Heart right ventricle (tissue), 16 donors: ENCODE measurements around the gene UMODL1. TPM values are rescaled to one million over a fixed set of nuclear protein-coding genes. Genes with fewer than 3 reads are reported as not detected.

Experiments used
- ATAC-seq, 8 donors: fragments of 200-7000 bp; cut with Tn5 transposase; one replicate each; pipeline ENCODE4 v1.9.1; 2020; ENCODE audit warnings: mild to moderate bottlenecking in 8 of 8, moderate library complexity in 8 of 8, moderate number of reproducible peaks in 1 of 8
- DNase-seq, 2 donors: peaks; one replicate each; pipeline ENCODE4 v3.0.0-alpha.2; 2020
- H3K27ac ChIP-seq, 10 donors: fragments of 200-600 bp; sonication (generic) in 2 of 10; one replicate each; pipeline versions ENCODE4 v1.5.0 to v1.8.0; 2020 to 2022; ENCODE audit warnings: mild to moderate bottlenecking in 3 of 10
- H3K27me3 ChIP-seq, 7 donors: fragments of 200-600 bp; one replicate each; pipeline ENCODE4 v1.8.0; 2021 to 2022; ENCODE audit warnings: mild to moderate bottlenecking in 2 of 7
- H3K36me3 ChIP-seq, 9 donors: fragments of 200-600 bp; sonication (generic) in 1 of 9; one replicate each; pipeline versions ENCODE4 v1.5.0 to v1.8.0; 2020 to 2022; ENCODE audit warnings: mild to moderate bottlenecking in 2 of 9
- H3K4me1 ChIP-seq, 9 donors: fragments of 200-600 bp; sonication (generic) in 1 of 9; one replicate each; pipeline versions ENCODE4 v1.5.0 to v1.8.0; 2020 to 2022; ENCODE audit warnings: mild to moderate bottlenecking in 4 of 9
- H3K4me3 ChIP-seq, 10 donors: fragments of 200-600 bp; sonication (generic) in 2 of 10; one replicate each; pipeline versions ENCODE4 v1.5.0 to v1.8.0; 2020 to 2022; ENCODE audit warnings: mild to moderate bottlenecking in 7 of 10, moderate library complexity in 2 of 10
- H3K9me3 ChIP-seq, 11 donors: fragments of 200-600 bp in 10 of 11; sonication (generic) in 2 of 11; one replicate each; pipeline versions ENCODE4 v1.5.0 to v1.8.0; 2013 to 2022; ENCODE audit warnings: mild to moderate bottlenecking in 2 of 11, control low read depth in 1 of 11, moderate library complexity in 1 of 11
- WGBS, 2 donors: extraction: QIAGEN DNeasy Blood & Tissue Kit; methylation state at CpG; one replicate each; pipeline ENCODE4 v1.1.7; 2013; ENCODE audit warnings: inconsistent platforms in 1 of 2; 5-methylcytosine and 5-hydroxymethylcytosine counted together
- intact Hi-C, 10 donors: fragments of 100-400 bp; cut with DNase I; formaldehyde crosslinking; loops; one replicate each; pipeline versions ENCODE4 v1.11.1 to v1.14.2; 2022
- polyA plus RNA-seq, 2 donors: library from polyadenylated mRNA; stranded (reverse); fragments of 200-250 nt; gene quantifications; one replicate each; pipeline ENCODE4 v1.2.3, GENCODE V29; 2013
- total RNA-seq, 10 donors: library from RNA; stranded (reverse); fragmentation: NEBNext Ultra II Directional in 3 of 10; extraction: Animal tissue kit (Norgen Biotek cat#: 25700) in 3 of 10; gene quantifications; one replicate each; pipeline versions ENCODE4 v1.2.1 to v1.2.4, GENCODE V29; 2021 to 2023
- TF ChIP-seq, protein P1 (sequence below), 9 donors: fragments of 200-600 bp; sonication (generic) in 2 of 9; IDR thresholded peaks; one replicate each; pipeline versions ENCODE4 v1.5.0 to v1.8.0; 2021 to 2022; ENCODE audit warnings: antibody characterized with exemption in 9 of 9, mild to moderate bottlenecking in 5 of 9, moderate library complexity in 1 of 9
- donor health status: Arrhythmogenic right ventricular cardiomyopathy.
- donor health status: ischemic (EF 13 %, LVEDD 7.1; RV severe dilation, severe dysfunction).
- donor health status: healthy with polysubstance abuse.
- donor health status: DM: no; HTN: yes; CAD: no.
- donor health status: DM: no; HTN: no; CAD: no.
- donor health status: ischemic (EF 25% LVEDD 6.9; RV normal size, moderate dysfunction).
- donor health status: ischemic (EF 25% LVEDD 5.7; RV mildly dilated, moderate dysfunction).
- donor health status: healthy.
- donor health status: DM: yes; HTN: yes; CAD: no.
- donor health status: Ischemic cardiomyopathy.
- donor health status: ischemic (EF 35%, LVEDD 5.7; RV mildly dilated, moderate dysfunction).
- donor health status: nonischemic (EF 11% LVEDD 7.7; RV severe dilation, severe dysfunction).
- donor health status: DM: yes; HTN: yes; CAD: no.
- donor health status: PGD.
- donor health status: ischemic (EF 29% LVEDD 5.4; RV normal size, mild dysfunction).
- donor health status: nonischemic (EF 23%, LVEDD 6.1; RV moderate dilation, normal function).

Gene UMODL1
- total and polyA plus RNA-seq, 12 donors, result 0.13 to 0.31 (median 0.25) TPM; not detected in 9

DNA sequence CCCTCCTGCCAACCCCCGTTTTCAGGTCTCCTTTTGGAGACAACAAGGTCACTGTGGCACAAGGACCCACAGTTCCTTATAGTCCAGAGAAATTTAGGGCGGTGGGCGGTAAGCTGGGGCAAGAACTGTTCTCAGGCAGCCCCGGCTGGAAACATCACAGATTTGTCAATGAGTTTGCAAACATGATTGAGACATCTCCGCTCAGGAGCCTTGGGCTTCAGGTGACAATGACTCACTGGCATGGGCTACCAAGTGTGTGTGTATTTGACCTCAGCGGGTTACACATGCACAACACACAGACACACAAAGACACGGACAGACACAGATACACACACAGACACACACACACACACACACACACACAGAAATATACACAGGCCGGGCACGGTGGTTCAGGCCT lies 89.6 kb downstream of the UMODL1 start:
- ATAC-seq (no peak), DNase-seq (no peak)
- Histone ChIP-seq H3K4me3 (no peak overlapping the region), H3K27me3 (peaks cover 0 to 9% (median 0%) of the 10 kb centered on the region in 7 donors), H3K4me1 (peaks cover 0 to 25% (median 7%) of the 10 kb centered on the region in 9 donors), H3K9me3 (no peaks in the 10 kb centered on the region), H3K27ac (no peak overlapping the region), H3K36me3 (no peaks in the 10 kb centered on the region)
- 96 to 97% methylated on average over 9 of the region's 9 CpGs for WGBS, 2 donors
- intact Hi-C loops, result loop anchor here in 8 of 10 donors (5.0 to 10.0 kb wide), 9 partner anchors 54 to 354 kb away; partner anchors contain the start of genes ABCG1 (in 2 of the 8) and SLC37A1 (in 1 of the 8)
- TF ChIP-seq, protein P1, sequence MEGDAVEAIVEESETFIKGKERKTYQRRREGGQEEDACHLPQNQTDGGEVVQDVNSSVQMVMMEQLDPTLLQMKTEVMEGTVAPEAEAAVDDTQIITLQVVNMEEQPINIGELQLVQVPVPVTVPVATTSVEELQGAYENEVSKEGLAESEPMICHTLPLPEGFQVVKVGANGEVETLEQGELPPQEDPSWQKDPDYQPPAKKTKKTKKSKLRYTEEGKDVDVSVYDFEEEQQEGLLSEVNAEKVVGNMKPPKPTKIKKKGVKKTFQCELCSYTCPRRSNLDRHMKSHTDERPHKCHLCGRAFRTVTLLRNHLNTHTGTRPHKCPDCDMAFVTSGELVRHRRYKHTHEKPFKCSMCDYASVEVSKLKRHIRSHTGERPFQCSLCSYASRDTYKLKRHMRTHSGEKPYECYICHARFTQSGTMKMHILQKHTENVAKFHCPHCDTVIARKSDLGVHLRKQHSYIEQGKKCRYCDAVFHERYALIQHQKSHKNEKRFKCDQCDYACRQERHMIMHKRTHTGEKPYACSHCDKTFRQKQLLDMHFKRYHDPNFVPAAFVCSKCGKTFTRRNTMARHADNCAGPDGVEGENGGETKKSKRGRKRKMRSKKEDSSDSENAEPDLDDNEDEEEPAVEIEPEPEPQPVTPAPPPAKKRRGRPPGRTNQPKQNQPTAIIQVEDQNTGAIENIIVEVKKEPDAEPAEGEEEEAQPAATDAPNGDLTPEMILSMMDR (IDR thresholded peaks at IDR 0.05), result no peak

DNA sequence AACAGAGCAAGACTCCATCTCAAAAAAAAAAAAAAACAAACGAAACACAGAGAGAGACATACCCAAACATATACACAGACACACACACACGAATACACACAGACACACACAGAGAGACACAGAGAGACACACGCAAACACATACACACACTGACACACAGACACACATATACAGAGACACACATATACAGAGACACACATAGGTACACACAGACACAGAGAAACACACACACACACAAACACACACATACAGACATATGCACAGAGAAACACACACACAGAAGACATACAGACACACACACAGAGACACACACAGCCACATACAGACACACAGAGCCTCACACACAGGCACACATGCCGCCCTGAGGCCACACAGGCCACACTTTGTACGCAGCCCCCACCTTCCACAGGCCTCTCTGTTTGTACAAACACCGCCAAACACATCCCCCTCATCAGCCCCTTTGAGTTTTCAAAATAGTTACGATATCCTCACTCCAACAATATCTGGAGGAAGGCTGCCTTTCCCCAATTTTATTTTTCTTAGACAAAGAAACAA lies 90.4 kb downstream of the UMODL1 start:
- TF ChIP-seq, protein P1 (IDR thresholded peaks at IDR 0.05), result no peak
- Histone ChIP-seq H3K9me3 (no peaks in the 10 kb centered on the region), H3K27me3 (peaks cover 0 to 8% (median 0%) of the 10 kb centered on the region in 7 donors), H3K27ac (no peak overlapping the region), H3K4me3 (no peak overlapping the region), H3K4me1 (peaks cover 0 to 25% (median 7%) of the 10 kb centered on the region in 9 donors), H3K36me3 (no peaks in the 10 kb centered on the region)
- intact Hi-C loops, result loop anchor here in 8 of 10 donors (5.0 to 10.0 kb wide), 9 partner anchors 53 to 353 kb away; partner anchors contain the start of genes ABCG1 (in 2 of the 8) and SLC37A1 (in 1 of the 8)
- 70 to 75% methylated on average over 7 of the region's 7 CpGs for WGBS, 2 donors
- ATAC-seq, result no peak
- no peak for DNase-seq

DNA sequence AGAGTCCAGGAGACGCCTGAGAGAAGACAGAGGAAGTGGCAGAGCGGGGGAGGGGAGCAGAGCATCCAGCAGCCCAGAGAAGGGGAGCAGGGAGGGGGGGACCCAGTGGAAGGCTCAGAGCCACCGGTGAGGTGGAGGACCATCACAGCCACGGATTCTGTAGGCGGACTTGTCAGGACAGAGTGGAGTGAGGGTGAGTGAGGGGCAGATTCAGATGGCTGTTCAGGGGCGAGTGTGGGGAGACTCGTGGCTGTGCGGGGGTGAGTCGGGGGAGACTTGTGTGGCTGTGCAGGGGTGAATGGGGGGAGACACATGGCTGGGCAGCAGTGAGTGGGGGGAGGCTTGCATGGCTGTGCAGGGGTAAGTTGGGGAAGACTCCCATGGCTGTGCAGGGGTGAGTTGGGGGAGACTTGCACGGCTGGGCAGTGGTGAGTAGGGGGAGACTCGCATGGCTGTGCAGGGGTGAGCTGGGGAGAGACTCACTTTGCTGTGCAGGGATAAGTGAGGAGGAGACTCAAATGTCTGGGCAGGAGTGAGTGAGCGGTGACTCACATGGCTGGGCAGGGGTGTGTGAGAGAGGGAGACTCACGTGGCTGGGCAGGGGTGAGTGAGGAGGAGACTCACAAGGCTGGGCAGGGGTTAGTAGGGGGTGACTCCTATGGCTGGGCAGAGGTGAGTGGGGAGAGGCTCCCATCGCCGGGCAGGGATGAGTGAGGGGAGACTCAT lies 91.0 kb downstream of the UMODL1 start:
- Histone ChIP-seq H3K4me3 (no peak overlapping the region), H3K36me3 (no peaks in the 10 kb centered on the region), H3K27me3 (peaks cover 0 to 8% (median 0%) of the 10 kb centered on the region in 7 donors), H3K9me3 (no peaks in the 10 kb centered on the region), H3K4me1 (peaks cover 0 to 19% (median 6%) of the 10 kb centered on the region in 9 donors), H3K27ac (no peak overlapping the region)
- TF ChIP-seq, protein P1 (IDR thresholded peaks at IDR 0.05), result no peak
- intact Hi-C loops, result loop anchor here in 8 of 10 donors (5.0 to 10.0 kb wide), 9 partner anchors 53 to 353 kb away; partner anchors contain the start of genes ABCG1 (in 2 of the 8) and SLC37A1 (in 1 of the 8)
- 63 to 65% methylated on average over 15 of the region's 15 CpGs for WGBS, 2 donors
- DNase-seq (no peak), ATAC-seq (no peak)

DNA sequence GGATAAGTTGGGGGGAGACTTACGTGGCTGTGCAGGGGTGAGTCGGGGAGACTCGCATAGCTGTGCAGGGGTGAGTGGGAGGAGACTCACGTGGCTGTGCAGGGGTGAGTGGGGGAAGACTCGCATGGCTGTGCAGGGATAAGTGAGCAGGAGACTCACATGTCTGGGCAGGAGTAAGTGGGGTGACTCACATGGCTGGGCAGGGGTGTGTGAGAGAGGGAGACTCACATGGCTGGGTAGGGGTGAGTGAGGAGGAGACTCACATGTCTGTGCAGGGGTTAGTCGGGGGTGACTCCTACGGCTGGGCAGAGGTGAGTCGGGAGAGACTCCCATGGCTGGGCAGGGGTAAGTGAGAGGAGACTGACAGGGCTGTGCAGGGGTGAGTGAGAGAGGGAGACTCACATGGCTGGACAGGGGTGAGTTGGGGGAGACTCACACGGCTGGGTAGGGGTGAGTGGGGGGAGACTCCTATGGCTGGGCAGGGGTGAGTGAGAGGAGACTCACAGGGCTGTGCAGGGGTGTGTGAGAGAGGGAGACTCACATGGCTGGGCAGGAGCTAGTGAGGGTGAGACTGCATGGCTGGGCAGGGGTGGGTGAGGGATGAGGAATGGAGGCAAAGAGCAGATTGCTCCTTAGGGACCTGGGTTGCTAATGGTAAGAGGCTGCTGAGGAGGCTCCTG lies 91.9 kb downstream of the UMODL1 start:
- Histone ChIP-seq H3K36me3 (no peaks in the 10 kb centered on the region), H3K4me3 (no peak overlapping the region), H3K27me3 (peaks cover 0 to 8% (median 0%) of the 10 kb centered on the region in 7 donors), H3K9me3 (no peaks in the 10 kb centered on the region), H3K27ac (no peak overlapping the region), H3K4me1 (peaks cover 0 to 15% (median 5%) of the 10 kb centered on the region in 9 donors)
- TF ChIP-seq, protein P1 (IDR thresholded peaks at IDR 0.05), result no peak
- intact Hi-C loops, result loop anchor here in 8 of 10 donors (5.0 to 10.0 kb wide), 9 partner anchors 52 to 352 kb away; partner anchors contain the start of genes ABCG1 (in 2 of the 8) and SLC37A1 (in 1 of the 8)
- ATAC-seq, result peak in 2 of 8 donors; percentile 9 to 11
- 72 to 84% methylated on average over 9 of the region's 9 CpGs for WGBS, 2 donors
- DNase-seq, result no peak
